HG02981 (cell line): Measurements from ENCODE around the gene ANKRD44.
"Not testable (repeated sequence)": the region's sequence is repeated elsewhere in the genome, so short reads cannot be mapped to it uniquely, and the experiment has no call there.

Source experiments
- ATAC-seq: cut with Tn5 transposase; IDR thresholded peaks from one replicate; pipeline ENCODE4 v1.9.1; 2021; ENCODE audit warnings: mild to moderate bottlenecking, moderate library complexity; ENCODE audit not compliant: unreplicated experiment

The ANKRD44 gene

GRCh38 chr2:197310271-197310985 is at the start of gene ANKRD44:
ANKRD44 (minus strand) TSS chr2:197310780; CDS start chr2:197310604, 176 bp downstream.
- ATAC-seq = peak; percentile 67

GRCh38 chr2:197359859-197360258 is 49.3 kb upstream of the ANKRD44 start:
- no peak for ATAC-seq

GRCh38 chr2:197358931-197359330 is 48.4 kb upstream of the ANKRD44 start:
- ATAC-seq = no peak

GRCh38 chr2:197357986-197358385 is 47.4 kb upstream of the ANKRD44 start:
- ATAC-seq = no peak

GRCh38 chr2:197356136-197356535 is 45.6 kb upstream of the ANKRD44 start:
- ATAC-seq = no peak

GRCh38 chr2:197354169-197354558 is 43.6 kb upstream of the ANKRD44 start:
- no peak for ATAC-seq

GRCh38 chr2:197353393-197354168 is 43.0 kb upstream of the ANKRD44 start:
- ATAC-seq = no peak

GRCh38 chr2:197349699-197350098 is 39.1 kb upstream of the ANKRD44 start:
- no peak for ATAC-seq

GRCh38 chr2:197348721-197349360 is 38.3 kb upstream of the ANKRD44 start:
- no peak for ATAC-seq

- ATAC-seq = no peak
Measured at GRCh38 chr2:197345846-197346370, 35.3 kb upstream of the ANKRD44 start.

- not testable (repeated sequence) for ATAC-seq
Measured at GRCh38 chr2:197343968-197344367, 33.4 kb upstream of the ANKRD44 start.

- ATAC-seq = no peak
Measured at GRCh38 chr2:197340591-197340990, 30.0 kb upstream of the ANKRD44 start.

GRCh38 chr2:197339496-197340220 is 29.1 kb upstream of the ANKRD44 start:
- ATAC-seq = no peak

GRCh38 chr2:197339016-197339415 is 28.4 kb upstream of the ANKRD44 start:
- ATAC-seq = no peak

GRCh38 chr2:197332641-197333040 is 22.1 kb upstream of the ANKRD44 start:
- ATAC-seq = no peak

- ATAC-seq = no peak
Measured at GRCh38 chr2:197328461-197328860, 17.9 kb upstream of the ANKRD44 start.

- no peak for ATAC-seq
Measured at GRCh38 chr2:197327472-197328098, 17.0 kb upstream of the ANKRD44 start.

- no peak for ATAC-seq
Measured at GRCh38 chr2:197327073-197327471, 16.5 kb upstream of the ANKRD44 start.

- ATAC-seq = peak; percentile 94
Measured at GRCh38 chr2:197324801-197325200, 14.2 kb upstream of the ANKRD44 start.
